Measurements from ENCODE around the gene TNFRSF8. TPM values are rescaled to one million over a fixed set of nuclear protein-coding genes. Genes with fewer than 3 reads are reported as not detected.

Gene TNFRSF8
- total RNA-seq, 1 experiment from 2014 or later, result 7.7 TPM

DNA sequence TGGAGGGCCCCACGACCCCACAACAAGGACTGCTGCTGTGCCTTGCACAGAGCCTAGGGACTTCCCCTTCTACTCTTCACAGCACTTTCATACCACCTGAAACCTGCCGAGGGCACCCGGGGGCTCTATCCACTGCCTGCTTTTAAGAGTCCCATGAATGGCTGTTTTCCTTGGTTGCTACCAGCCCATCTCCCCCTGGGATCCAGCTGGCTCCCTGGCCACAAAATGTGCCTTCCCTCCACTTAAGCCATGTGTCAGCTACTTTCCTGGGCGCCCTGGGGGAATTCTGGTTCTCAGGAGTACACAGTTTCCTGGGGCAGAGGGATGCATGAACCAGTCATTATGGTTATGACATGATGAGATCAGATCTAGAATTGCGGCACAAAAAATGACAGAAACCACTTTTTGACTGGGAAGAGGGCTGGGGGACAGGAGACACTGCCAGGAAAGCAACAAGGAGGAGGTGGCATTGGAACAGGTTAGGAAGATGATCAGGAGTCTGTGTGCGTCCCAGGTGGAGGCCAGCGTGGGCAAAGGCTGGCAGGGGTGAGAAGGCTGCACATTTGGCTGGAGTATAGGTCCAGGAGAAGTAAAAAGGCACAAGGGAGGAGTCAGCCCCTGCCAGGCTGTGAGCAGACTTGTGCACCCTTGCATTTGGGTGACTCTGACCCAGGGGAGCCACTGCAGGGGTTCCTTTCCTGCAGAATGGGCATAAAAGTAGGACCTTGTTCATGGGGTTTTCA, 3.2 kb upstream of the TNFRSF8 start:
- DNase-seq (ENCODE audit: low read depth), result no peak

DNA sequence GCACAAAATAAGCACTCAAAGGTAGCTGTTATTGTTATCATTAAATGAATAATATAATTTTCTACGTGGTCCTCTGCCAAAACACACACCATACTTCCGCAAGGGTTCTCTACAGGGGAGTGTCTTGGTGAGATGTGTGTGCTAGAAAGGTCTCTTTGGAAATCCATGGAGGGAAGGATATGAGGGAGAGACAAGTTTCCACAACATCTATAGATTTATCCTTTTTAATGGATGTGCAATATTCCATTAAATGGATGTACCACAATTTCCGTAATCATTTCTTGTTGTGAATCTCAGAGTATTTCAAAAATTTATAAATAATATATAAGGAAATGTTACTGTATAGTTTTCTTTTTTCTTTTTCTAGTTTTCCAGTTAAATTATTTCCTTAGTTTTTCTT, 2.6 kb upstream of the TNFRSF8 start:
- no peak for DNase-seq (ENCODE audit: low read depth)

DNA sequence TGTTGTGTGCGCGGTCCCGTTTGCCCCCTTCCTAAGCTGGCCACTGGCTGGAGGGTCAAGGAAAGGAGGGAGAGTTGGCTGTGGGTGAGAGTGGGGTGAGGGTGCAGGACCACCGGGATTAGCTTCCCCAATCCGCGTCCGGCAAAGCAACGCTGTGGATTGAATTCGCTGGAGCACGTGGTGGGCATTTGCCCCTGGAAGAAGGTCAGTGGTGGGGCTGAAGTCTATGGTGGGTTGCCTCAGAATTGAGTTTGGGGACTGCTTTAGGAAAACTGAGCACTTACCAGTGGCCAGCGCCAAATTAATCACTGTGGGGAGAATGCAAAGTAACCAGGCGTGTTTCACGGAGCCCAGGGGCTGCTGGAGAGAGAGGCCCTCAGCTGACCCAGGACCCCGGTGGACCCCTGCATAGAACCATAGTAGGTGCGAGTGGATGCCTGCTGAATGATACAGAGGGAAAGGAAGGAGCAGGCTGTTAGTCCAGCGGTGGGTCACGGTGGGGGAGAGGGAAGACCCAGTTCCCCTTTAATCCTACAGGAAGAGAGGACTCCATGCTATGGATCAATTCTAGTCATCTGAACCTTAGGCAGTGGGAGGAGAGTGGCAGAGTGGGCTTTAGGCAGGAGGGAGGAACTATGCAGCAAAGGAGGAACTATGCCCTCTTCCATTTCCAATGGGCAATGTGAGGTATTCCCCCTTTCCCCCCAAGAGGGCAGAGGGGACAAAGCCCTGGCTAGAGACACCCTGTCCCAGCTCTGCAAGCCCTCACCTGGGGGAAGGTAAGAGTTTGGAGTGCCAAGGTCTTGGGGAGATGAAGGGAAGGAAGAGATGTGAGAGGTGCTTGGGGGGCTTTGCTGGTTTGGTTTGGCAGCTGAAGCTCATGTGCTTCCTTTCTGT, 1.2 kb downstream of the TNFRSF8 start:
- no peak for DNase-seq (ENCODE audit: low read depth)

DNA sequence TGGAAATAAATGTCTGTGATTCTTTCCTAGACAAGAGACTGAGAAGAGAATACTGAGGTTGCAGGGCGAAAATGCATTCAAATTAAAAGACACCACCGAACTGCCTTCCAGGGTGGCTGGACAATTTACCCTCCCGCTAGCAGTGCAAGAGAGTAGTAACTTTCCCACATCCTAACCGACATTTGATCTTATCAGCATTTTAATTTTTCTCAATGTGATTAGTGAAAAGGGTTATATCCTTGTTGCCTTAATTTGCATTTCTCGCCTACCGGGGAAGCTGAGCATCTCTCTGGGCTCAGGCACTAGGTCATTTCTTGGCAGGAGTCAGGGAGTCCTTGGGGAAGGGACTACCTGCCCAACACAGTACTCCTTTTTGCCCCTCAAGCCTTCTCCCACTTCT, 2.8 kb downstream of the TNFRSF8 start:
- no peak for DNase-seq (ENCODE audit: low read depth)

DNA sequence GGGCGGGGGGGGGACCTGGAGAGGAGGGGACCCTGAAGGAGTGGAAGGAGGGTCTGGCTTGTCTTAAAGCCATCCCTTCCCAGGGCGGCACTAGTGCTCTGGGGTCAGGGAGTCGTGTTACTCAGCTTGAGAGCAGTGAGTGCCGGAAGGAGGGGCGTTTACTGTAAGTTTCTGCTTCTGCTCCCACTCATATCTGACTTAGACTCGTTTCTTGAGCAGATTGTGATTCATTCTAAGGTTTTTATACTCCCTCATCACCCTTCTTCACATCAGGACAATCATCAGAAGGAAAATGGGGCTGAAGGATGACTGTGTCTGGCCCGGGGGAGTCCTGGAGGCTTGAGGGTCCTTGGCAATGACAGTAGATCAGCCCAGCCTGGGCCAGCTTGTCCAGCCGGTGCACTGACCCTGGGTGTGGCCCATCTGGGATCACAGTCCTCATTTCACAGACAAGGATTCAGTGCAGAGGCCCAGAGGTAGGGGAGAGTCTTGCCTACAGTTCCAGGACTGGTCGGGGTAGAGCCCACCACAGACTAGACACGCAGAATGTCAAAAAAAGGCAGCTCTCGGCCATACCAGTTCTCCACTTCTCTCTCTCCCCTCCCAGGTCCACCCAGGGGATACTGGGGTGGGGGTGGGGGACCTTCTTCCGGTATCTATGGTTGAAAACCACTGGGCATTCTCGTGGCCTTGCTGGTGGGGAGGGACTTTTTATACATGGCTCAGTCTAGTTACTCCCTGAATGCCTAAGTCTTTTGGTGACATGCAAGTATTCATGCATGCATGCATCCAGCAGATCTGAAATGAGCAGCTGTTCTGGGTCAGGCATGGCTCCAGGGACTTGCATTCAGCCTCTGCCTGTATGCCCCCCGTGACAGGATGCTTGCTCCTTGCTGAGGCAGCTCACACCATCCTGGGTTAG, 5.1 kb downstream of the TNFRSF8 start:
- peak; percentile 79 for DNase-seq (ENCODE audit: low read depth)

DNA sequence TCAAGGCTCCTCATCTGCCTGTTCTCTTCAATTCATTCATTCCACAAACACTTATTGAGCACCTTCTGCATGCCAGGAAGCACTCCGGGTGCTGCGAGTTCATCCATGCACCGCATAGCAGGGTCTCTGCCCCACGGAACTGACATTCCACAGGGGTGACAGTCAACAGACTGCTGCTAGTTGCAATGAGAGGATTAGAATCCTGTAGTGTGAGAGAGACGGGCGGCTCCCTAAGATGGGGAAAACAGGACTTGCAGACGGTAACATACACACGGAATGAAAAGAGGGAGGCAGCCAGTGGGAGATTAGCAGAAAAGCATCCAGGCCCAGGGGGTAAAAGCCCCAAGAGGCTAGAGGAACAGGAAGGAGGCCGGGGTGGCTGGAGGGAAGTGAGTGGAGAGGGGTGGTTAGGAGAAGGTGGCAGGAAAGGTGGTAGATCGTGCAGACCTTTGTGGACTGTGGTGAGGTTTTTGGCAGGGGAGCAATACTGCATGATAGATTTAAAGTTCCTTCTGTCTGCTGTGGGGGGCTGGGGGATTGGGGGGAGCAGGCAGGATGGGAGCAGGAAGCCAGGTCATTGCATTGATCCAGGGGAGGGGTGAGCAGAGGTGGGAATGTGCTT, 6.6 kb downstream of the TNFRSF8 start:
- DNase-seq (ENCODE audit: low read depth), result no peak

DNA sequence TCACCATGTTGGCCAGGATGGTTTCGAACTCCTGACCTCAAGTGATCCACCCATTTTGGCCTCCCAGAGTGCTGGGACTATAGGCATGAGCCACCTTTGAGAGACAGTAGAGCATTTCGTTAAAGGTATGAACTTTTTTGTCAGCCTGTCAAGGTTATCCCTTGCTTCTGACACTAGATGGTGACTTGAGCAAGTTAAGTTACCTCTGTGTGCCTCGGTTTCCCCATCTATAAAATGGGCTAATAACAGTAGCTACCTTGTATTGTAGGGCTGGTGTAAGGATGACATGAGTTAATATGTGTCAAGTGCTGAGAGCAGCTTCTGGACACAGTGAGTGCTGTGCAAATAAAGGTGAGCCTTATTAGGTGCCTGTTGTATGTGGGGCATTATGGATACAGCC, 8.8 kb downstream of the TNFRSF8 start:
- DNase-seq (ENCODE audit: low read depth), result no peak

DNA sequence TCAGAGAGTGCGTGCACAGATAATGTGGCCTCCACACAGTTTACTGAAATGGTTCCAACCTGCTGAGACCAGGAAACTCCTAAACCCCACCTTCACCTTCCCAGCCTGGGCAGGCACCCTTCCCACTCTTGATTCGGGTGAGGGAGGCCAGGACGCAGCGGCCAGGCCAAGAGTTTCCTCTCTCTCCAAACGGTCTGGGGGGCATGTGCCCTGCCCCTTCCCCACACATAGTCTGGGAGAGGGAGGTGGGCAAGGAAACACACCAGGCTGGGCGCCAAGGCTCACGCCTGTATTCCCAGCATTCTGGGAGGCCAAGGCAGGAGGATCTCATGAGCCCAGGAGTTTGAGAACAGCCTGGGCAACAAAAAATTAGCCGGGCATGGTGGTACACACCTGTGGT, 9.6 kb downstream of the TNFRSF8 start:
- no peak for DNase-seq (ENCODE audit: low read depth)

DNA sequence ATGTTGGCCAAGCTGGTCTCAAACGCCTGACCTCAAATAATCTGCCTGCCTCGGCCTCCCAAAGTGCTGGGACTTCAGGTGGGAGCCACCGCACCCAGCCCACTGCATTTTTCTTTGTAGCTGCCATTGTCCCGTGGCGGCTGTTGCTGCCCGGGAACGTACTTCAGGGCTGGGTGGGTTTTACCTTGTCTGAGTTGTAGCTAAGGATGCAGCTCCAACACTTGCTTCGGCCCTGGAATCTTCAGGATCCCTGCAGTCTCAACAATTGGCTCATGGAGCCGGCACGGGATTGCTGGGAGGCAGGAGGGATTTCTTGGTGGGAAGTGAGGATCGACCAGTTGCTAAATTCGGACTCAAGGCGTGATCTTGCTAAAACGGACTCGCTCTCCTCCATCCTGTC, 10.7 kb downstream of the TNFRSF8 start:
- DNase-seq (ENCODE audit: low read depth), result no peak

DNA sequence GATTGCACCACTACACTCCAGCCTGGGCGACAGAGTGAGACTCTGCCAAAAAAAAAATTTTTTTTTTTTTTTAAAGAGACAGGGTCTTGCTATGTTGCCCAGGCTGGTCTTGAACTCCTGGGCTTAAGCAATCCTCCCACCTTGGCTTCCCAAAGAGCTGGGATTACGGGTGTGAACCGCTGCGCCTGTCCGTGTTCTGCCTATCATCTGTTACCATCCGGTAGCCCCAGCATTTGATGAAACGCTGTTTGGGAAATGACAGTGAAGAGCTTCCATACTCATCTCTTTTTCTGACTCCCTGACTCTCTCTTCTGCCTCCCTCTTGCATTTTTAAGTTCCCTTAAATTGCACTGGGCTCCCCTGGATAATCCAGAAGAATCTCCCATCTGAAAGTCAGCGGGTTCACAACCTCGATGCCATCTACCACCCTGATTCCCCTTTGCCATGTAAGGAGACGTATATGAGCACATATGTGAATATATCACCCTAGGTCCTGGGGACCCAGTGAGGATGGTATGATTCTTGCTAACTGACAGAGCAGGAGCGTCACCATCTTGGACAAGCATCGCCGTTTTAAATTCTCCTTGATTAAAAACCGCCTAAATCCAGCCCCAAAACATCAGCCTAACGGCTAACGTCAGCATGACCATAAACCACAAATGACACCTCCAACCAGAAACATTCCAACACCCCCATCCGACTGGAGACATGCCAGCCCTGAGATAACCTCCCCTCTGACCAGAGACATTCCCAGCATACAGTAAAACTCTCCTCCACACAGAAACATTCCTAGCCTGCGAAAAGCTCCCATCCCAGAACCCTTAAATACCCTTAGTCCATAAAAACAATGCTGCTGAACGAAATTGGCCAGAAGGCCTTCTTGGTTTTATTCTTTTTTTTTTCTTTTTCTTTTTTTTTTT, 12.4 kb downstream of the TNFRSF8 start:
- peak; percentile 84 for DNase-seq (ENCODE audit: low read depth)

DNA sequence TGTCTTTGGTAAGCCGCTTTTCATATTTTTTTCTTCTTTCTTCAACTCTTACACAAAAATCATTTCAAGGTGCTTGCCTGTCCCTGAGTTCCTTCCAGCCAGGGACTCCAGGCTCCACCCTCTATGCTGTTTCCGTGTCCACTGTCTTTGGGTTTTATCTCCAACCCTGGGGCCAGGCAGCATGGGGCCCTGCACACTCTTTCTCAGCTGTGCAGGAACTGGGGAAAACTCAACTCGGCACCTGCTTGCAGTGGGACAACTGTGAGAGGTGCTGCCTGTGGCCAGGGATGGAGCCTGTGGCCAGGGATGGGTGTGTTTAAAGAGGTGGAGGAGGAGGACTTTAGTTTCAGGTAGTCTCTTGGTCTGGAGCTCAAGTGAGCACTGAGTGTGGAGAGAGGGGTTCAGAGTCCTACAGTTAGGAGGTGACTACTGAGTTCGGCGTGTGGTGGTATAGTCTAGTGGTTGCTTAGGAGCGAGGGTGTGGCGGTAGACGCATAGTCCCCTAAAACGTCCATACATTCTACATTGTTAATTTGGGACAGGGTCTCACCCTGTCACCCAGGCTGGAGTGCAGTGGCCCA, 13.4 kb downstream of the TNFRSF8 start:
- DNase-seq (ENCODE audit: low read depth), result no peak

DNA sequence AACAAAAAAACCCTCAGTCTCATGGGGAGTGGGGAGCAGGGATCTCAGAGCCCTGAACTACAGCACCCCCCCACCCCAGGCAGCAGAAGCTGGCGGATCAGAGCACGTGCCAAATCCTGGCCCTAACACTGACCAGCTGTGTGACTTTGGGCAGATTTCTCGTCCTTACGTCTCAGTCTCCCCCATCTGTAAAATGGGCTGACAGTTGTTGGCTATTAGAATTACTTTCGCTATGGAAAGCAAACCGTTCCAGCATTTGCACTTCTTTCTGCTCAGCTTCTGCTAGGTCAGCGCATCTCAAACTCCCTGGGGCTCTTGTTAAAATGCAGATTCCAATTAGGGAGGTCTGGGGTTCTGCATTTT, 15.5 kb downstream of the TNFRSF8 start:
- DNase-seq (ENCODE audit: low read depth), result no peak

DNA sequence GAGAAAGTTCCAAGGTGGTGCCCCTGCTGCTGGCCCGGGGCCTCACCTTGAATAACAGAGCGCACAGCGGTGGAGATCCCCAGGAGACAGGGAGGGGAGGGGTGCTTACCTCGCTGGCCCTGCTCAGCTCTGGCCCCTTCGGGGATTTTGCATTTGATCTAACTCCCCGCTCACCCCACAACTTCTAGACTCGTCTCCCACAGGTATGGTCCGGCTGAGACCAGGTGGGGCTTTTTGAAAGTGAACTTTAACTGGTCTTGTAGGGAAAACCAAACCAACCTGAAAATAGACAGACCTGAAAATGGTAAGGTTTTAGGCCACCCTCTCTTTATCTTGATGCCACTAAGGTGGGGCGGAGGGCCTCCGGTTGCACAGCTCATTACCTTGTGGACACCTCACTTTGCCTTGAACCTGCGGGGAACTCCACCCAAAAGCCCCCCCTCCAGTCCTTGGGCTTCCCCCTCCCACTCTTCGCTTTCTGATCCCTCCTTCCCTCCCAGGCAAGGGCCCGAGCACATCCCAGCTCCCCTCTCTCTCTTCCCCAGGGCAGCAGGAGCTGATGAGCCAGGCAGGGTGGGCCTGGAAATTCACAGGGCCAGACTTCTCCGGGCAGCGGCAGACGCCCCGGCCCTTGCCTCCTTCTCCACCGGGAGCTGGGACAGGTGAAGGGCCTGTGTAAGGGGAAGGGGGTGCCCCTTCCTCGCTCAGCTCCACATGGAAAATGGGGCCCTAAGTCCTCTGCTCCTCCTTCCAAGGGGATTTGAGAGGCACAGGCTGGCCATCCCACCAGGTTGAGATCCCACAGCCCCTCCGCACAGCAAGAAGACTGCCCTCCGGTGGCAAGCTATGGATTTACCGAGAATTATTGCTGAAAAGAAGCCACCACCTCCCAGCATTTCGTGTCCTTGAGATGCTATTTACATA, 16.1 kb downstream of the TNFRSF8 start:
- peak; percentile 36 for DNase-seq (ENCODE audit: low read depth)

DNA sequence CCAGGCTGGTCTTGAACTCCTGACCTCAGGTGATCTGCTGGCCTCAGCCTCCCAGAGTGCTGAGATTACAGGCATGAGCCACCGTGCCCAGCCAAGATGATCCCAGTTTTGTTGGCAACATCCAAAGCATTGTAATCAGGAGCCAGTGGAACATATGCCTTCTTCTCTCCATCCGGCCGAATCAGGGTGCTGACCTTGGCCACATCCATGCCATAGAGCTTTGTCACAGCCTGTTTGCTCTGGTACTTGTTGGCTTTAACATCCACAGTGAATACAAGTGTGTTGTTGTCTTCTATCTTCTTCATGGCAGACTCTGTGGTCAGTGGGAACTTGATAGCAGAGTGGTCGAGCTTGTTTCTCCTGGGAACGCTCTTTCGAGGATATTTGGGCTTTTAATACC, 17.1 kb downstream of the TNFRSF8 start:
- DNase-seq (ENCODE audit: low read depth), result no peak

DNA sequence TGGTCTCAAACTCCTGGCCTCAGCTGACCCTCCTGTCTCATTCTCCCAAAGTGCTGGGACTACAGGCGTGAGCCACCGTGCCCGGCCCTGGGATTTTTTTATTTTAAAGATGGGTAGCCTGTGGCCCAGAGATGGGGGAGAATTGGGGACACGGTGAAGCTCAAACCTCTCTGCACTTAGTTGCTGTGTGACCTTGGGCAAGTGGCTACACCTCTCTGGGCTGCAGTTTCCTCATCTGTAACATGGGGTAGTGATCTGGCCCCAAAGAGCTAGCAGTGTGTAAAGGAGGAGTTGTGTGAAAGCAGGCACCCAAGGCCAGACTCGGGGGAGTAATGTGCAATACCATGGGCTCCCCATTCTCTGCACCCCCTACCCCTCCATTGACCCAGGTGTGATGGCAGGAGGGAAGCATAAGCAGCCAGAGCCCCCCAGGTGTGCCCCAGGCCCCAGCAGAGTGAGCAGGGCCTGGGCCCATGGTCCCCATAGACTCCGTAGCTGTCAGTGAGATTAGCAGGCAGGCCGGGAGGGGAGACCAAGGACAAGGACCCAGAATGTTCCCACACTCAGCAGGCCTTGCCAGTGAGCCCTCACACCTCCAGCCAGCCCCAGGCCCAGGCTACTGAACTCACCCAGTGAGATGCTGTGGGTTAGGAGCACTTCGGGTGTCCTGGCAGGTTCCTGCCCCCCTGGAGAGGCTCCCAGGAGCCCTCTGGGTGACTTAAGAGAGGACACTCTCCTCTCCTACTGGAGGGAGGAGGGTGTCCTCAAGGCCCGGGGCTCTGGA, 17.9 kb downstream of the TNFRSF8 start:
- DNase-seq (ENCODE audit: low read depth), result no peak

DNA sequence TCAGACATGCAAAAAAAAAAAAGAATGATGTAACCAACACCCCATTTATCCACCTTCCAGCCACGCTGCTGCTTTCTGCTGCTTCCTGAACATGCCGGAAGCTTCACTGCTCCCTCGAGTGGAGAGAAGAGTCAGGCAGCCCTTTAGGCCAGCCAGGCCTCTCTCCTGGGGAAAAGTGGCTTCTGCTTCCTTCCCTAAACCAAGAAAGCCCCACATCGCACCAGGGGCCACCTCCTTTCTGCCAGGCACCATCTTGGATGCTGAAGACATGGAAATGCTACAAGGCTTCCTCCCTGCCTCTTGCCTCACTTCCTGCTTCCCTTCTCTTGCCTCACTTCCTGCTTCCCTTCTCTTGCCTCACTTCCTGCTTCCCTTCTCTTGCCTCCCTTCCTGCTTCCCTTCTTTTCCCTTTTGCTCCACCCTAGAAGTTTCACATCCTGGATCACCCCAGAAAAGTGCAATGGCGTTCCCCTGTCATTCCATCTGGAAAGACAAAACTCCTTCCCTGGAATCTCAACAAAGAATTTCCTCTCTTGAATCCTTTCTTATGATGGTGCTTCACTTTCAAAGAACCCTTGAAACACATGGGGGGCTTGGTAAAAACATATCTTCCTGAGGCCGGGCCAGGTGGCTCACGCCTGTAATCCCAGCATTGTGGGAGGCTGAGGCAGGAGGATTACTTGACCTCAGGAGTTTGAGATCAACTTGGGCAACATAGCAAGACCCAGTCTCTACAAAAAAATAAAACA, 18.7 kb downstream of the TNFRSF8 start:
- no peak for DNase-seq (ENCODE audit: low read depth)

DNA sequence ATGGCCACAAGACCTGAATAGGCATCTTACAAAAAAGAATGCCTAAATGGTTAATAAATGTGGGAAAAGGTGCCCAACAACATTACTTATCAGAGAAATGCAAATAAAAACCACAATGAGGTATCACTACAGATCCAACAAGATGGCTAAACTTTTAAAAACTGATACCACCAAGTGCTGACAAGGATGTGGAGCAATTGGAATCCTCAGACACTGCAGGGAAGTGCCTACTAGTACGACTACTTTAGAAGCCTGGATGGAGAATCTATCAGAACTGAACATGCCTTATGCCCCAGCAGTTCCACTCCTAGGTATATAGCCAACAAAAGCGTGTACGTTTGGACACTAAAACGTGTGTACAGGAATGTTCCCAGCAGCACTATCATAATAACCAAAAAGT, 19.9 kb downstream of the TNFRSF8 start:
- no peak for DNase-seq (ENCODE audit: low read depth)

Measured in HT1080 (cell line).